Measurements from ENCODE around the gene FAM180A.
"Not testable (repeated sequence)": the region's sequence is repeated elsewhere in the genome, so short reads cannot be mapped to it uniquely, and the experiment has no call there.

The FAM180A gene

GRCh38 chr7:135771051-135771450, 22.4 kb upstream of the FAM180A start:
- no peak for DNase-seq

GRCh38 chr7:135770139-135770710, 21.6 kb upstream of the FAM180A start:
- no peak for DNase-seq

- DNase-seq = no peak
These were observed 20.6 kb upstream of the FAM180A start for GRCh38 chr7:135769005-135769802.

DNA sequence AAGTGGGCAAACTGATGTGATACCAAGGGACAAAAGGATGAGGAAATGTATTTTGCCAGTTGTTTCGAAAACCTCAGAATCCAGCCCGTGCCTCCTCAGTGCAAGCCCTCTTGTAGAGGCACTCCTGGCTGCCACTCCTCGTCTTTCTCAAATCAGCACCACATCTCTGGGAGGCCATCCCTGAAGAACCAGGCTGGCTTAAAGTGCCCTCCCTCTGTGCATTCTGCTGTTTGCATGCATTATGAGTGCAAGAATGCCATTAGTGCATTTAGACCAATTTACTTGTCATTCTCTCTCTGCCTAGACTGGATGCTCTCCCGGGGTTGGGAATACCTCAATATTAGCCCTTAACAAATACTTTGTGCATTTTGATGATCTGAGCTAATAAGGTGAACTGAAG, 19.9 kb upstream of the FAM180A start:
- no peak for DNase-seq

DNA sequence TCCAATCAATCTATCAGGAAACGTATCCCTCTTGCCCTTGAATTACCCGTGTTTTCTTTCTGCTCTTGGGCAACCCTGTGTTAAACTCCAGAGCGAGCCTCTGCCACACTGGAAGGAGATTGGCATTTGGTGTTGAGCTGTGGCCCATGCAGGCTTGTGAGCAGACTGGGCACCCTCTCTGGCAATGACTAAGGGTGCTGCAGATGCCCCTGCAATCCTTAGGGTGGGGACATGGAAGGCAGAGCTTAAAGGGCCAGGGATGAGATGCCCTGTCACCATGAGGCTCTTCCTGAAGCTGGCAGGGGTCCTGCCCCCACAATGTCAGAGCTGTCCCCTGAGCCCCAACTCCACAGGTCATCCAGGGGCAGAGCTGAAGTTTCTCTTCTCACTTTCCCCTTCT, 19.5 kb upstream of the FAM180A start:
- no peak for DNase-seq

GRCh38 chr7:135763261-135763660, 14.6 kb upstream of the FAM180A start:
- DNase-seq = no peak

- no peak for DNase-seq
These were observed 13.3 kb upstream of the FAM180A start for GRCh38 chr7:135761751-135762488.

DNA sequence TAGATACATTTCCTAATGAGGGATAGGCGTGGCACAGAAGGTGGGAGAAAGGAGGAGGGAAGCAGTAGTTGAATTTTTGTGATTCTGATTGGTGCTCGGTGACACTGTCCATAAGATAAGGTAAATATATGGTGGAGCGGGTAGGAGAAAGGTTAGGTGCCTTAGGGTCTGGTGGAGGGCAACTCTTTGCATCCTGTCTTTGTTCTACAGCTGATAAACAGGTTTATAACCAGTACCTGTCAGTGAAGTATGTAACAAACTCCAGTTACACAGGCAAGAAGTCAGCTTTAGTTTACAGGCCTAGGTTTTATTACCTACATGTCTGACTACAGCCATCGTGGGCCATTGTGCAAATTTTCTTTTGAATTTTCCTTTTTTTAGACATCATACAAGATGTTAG, 10.9 kb upstream of the FAM180A start:
- no peak for DNase-seq

- no peak for DNase-seq
These were observed 9.9 kb upstream of the FAM180A start for GRCh38 chr7:135758531-135758932.

- DNase-seq = no peak
These were observed 9.3 kb upstream of the FAM180A start for GRCh38 chr7:135757719-135758411.

DNA sequence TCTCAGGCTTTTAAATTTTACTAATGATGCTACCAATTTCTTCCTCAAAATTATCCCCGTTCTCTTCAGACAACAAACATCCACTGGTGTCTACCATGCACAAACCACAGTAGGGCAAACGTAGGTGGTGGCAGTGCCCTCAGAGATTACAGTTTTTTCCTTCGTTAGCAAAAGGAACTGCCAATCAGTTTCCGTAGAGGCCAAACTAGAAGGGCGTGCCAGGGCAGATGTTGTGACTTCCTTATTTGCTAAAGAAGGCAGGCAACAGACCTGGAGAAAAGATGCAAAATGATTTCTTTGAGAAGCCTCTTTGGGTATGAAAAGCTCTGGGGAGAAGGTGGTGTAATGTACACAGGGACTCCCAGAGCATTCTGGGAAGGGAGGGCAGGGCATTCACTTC, 7.6 kb upstream of the FAM180A start:
- DNase-seq = no peak

DNA sequence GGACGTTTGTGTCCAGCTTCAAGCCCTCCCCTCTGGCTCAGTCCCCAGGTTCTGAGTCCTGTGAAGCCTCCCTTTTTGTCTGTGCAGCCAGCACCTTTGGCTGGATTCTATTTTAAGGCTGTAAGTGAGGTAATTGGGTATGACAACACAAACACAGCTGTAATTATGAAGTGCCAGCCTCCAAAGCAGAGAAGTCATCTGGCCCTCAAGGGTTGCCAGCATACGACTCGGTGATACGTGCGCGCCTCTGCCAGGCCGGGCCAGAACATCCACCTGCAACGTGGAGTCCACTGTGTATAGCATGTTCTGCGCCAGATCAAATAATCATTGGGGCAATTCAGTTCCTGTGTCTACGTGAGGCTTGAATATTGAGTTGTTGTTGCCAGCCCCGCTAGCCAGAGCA, 6.7 kb upstream of the FAM180A start:
- DNase-seq = no peak

GRCh38 chr7:135753616-135754413, 5.2 kb upstream of the FAM180A start:
- no peak for DNase-seq

GRCh38 chr7:135747366-135747765, 1.2 kb downstream of the FAM180A start:
- DNase-seq = no peak

DNA sequence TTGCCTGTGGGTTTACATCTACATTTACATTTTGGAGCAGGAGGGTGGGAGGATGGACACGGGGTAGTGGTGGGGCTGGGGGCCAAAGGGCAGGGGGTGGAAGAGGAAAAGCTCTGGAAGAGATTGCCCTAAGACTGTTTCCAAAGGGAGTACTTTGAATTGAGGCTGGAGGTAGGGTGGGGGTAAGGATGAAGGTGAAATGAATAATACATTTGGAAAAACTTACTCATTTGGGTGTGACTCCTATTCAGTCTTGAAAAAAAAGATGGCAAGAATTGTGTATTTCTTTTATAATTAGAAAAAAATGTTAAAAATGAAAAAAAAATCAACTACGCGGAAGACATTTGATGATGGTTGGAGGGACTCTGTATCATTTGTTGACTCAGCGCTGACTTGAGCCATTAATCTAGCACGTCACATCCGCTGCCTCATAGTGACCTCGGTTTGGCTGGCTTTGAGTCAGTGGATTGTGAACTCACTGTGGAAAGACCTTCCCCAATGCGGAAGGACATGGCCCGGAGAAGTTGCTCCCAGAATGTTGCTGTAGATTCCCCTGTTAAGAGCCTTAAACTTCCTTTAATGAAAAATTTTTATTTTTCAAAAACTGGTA, 2.8 kb downstream of the FAM180A start:
- DNase-seq = no peak

- no peak for DNase-seq
These were observed 3.5 kb downstream of the FAM180A start for GRCh38 chr7:135744938-135745702.

GRCh38 chr7:135743907-135744731, 4.5 kb downstream of the FAM180A start:
- DNase-seq = no peak

DNA sequence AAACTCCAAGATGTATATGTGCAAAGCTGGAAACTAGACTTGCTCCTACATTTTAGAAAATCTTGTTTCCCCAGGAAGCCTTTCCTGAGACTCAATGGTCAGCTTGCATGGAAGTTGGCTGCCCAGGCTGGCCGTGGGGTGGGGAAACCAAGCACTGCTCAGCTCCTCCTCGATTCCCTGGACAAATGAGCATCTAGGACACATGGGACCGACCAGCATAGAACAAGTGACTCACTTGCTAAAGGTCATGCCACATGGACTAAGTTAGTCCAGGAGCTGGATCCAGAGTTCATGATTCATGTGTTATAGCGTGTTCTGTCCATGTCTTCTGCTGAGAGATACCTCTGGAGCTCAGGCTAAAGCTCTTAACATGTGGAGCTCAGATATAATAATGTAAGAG, 6.2 kb downstream of the FAM180A start:
- no peak for DNase-seq

- DNase-seq = no peak
These were observed 6.7 kb downstream of the FAM180A start for GRCh38 chr7:135741905-135742304.

DNA sequence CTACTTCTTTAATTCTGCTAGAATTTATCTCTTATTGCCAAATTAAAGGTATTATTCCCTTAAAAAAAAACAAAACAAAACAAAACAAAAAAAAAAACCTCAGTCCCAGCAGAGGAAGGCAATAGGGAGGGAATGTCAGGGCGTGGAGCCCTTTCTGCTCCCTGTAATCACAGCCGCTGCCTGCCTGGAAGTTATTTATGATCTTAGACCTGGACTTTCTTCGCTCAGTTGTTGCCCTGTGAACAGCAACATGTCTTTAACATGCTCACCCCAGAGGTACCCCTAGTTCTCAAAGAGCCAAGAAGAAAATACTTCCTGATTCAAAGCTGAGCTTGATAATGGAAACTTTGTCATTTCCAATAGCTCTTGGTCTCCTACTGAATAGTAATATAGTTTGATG, 7.7 kb downstream of the FAM180A start:
- DNase-seq = no peak

DNA sequence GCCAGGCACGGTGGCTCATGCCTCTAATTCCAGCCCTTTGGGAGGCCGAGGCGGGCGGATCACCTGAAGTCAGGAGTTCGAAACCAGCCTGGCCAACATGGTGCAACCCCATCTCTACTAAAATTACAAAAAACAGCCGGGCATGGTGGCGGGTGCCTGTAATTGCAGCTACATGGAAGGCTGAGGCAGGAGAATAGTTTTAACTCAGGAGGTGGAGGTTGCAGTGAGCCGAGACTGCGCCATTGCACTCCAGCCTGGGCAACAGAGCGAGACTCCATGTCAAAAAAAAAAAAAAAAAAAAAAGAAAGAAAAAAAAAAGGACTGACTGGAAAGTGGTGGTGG, 11.3 kb downstream of the FAM180A start:
- DNase-seq = not testable (repeated sequence)

All from stimulated activated CD8-positive, alpha-beta memory T cell treated with anti-CD3 and anti-CD28 coated beads, Interleukin-4, amount 100 ng/mL, for 48 hours (primary cell).